Coronary artery (tissue), 2 donors: ENCODE results near the gene SLC39A10.
"Not testable (repeated sequence)": the region's sequence is repeated elsewhere in the genome, so short reads cannot be mapped to it uniquely, and the experiment has no call there.

ENCODE experiments used
- DNase-seq: peaks from one replicate; pipeline ENCODE4 v3.0.0-alpha.2; 2017; ENCODE audit warnings: low spot score
- H3K27ac ChIP-seq, 2 donors: fragments of 200-600 bp; sonication (generic); one replicate each; pipeline ENCODE4 v1.5.1; 2016 to 2019
- H3K4me3 ChIP-seq: fragments of 200-600 bp; sonication (generic); 2 replicates; pipeline ENCODE4 v1.5.1; 2016; ENCODE audit warnings: mild to moderate bottlenecking, moderate library complexity
- TF ChIP-seq, protein P1 (sequence below): fragments of 200-600 bp; sonication (generic); IDR thresholded peaks from one replicate; pipeline ENCODE4 v1.5.1; 2019; ENCODE audit warnings: antibody characterized with exemption

Gene SLC39A10

DNA sequence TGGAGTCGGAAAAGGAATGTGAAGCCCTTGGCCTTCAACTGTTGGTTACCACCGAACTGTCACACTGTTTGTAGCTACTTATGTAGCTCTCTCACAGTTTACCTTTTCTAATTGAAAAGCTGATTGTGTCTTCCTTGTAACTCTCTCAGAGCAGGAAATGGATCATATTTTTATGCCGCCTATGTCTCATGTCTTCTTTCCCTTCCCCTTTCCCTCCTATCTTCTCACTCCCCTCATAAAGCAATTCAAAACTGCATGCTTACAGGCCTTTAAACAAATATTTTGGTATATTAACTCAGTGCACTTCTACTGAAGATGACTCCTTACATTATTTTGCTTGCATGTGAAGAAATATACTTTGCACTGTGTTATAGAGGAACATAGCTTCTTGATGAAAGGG lies 6.0 kb downstream of the SLC39A10 start:
- TF ChIP-seq, protein P1, sequence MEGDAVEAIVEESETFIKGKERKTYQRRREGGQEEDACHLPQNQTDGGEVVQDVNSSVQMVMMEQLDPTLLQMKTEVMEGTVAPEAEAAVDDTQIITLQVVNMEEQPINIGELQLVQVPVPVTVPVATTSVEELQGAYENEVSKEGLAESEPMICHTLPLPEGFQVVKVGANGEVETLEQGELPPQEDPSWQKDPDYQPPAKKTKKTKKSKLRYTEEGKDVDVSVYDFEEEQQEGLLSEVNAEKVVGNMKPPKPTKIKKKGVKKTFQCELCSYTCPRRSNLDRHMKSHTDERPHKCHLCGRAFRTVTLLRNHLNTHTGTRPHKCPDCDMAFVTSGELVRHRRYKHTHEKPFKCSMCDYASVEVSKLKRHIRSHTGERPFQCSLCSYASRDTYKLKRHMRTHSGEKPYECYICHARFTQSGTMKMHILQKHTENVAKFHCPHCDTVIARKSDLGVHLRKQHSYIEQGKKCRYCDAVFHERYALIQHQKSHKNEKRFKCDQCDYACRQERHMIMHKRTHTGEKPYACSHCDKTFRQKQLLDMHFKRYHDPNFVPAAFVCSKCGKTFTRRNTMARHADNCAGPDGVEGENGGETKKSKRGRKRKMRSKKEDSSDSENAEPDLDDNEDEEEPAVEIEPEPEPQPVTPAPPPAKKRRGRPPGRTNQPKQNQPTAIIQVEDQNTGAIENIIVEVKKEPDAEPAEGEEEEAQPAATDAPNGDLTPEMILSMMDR = no peak
- DNase-seq = no peak
- Histone ChIP-seq H3K4me3 (no peak overlapping the region), H3K27ac (no peak overlapping the region)

DNA sequence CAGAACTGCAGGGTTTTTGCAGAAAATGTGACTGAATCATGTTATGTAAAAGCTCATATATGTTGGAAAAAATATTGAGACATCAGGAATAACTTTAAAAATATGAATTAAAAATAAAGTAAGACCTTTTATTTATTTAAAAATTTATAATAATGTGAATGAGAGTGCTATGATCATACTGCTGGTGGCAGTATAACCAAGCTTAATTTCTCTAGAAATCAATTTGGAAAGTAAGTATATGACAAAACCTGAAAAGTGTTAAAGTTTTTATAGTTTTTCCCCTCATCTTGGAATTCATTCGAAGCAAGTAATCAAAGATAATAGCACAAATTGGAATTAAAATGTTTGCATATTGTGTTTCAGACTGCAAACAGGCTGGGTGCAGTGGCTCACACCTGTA lies 7.5 kb downstream of the SLC39A10 start:
- TF ChIP-seq, protein P1 = no peak
- Histone ChIP-seq H3K27ac (no peak overlapping the region), H3K4me3 (no peak overlapping the region)
- DNase-seq = no peak

DNA sequence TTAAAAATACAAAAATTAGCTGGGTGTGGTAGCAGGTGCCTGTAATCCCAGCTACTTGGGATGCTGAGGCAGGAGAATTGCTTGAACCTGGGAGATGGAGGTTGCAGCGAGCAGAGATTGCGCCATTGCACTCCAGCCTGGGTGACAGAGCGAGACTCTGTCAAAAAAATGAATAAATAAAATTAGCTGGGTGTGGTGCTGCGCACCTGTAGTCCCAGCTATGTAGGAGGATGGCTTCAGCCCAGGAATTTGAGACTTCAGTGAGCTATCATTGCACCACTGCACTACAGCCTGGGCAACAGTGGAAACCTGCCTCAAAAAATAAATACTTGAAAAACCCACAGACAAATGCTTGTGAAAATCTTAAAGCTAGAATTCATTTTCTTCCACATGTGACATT lies 8.1 kb downstream of the SLC39A10 start:
- not testable (repeated sequence) for DNase-seq, H3K4me3 ChIP-seq, H3K27ac ChIP-seq

DNA sequence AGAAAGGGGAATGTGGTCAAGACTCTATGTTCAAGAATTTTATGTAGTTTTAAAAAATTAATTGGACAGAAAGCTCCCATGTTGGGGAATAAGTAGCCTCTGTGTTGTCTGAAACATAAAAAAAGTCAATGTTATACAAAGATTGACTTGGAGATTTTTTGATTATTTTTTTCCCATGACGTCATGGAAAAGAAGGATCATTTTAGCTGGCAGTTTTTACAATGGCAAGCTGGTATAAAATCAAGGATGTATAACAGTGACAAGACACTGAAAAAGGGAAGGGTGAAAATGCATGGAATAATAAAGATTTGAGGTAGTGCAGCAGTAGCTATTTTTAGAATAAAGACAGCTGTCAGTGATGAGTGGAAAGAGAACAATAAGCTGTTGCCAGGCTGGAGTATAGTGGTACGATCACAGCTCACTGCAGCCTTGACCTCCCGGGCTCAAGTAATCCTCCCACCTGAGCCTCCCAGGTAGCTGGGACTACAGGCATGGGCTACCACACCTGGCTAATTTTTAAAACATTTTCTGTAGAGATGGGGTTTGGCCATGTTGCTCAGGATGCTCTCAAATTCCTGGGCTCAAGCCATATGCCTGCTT lies 9.2 kb downstream of the SLC39A10 start:
- Histone ChIP-seq H3K4me3 (no peak overlapping the region), H3K27ac (no peak overlapping the region)
- no peak for DNase-seq
- TF ChIP-seq, protein P1 = no peak

DNA sequence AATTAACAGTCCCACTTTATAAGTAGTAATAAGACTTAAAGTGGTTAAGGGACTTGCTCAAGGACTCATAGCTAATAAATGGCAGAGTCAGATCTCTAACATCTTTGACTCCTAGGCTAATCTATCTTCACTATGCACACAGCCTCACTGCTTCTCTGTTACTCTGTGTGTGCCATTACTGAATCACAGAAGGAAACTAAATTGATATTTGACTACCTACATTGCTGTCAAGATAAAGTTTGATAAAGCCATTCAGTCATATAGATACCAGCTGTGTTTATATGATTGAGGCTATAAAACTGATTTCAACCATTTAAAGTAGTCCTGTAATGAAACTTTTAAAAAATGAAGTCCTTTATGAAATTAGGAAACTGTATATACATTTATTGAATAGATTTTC lies 10.9 kb downstream of the SLC39A10 start:
- TF ChIP-seq, protein P1 = no peak
- H3K27ac ChIP-seq = no peak overlapping the region
- DNase-seq = no peak
- no peak overlapping the region for H3K4me3 ChIP-seq

DNA sequence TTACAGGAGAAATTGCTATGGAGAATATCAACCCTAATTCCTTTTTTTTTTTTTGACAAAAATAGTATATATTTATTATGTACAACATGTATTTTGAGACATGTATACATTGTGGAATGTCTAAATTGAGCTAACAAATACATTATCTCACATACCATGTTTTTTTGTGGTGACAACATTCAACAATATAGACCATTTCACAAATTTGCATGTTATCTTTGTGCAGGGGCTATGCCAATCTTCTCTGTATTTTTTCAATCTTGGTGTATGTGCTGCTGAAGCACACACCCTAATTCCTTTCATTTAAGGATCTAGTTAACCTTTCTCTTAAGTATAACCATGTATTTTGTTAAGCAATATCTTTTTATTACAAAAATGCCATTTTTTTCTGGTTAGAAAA lies 13.2 kb downstream of the SLC39A10 start:
- no peak for DNase-seq
- no peak overlapping the region for H3K4me3 ChIP-seq
- H3K27ac ChIP-seq = no peak overlapping the region
- TF ChIP-seq, protein P1 = no peak

DNA sequence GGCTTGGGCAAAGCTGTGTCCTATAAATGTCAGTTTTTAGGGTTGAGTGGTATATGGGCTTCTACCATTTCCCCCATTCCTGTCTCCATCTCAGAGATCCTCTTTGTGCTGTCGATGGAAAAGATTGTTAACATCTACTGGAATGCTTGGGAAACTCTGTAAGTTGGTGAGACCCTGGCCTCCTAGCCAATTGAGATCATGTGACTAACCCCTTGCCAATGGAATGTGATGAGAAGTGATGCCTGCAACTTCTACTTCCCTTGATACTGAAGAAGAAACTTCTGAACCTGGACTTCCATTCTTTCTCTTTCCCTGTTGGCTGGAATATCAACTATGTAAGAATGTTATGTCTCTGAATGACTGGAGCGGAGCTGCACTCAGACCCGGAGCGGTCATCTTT lies 14.5 kb downstream of the SLC39A10 start:
- Histone ChIP-seq H3K4me3 (no peak overlapping the region), H3K27ac (no peak overlapping the region)
- DNase-seq = no peak
- TF ChIP-seq, protein P1 = no peak

DNA sequence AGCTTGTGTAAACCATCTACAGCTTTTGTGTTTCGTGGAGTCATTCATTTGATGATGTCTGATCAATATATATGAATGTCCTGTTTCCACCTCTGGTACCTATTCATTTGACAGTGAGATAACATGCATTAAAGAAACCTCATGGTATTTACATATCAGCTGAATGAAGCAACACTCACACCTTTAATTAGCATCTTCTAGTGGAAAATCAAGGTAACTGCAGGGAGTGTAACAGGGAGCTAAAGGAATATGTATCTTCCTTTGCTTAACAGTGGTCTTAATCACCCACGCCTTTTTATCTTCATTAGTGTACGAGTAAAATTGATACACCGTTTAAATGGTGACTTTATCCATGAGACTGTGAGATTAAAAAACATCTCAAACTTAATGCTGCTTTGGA lies 15.6 kb downstream of the SLC39A10 start:
- H3K4me3 ChIP-seq = no peak overlapping the region
- no peak for DNase-seq
- no peak overlapping the region for H3K27ac ChIP-seq
- TF ChIP-seq, protein P1 = no peak
